ENCODE measurements around the gene ASPSCR1.
"Not testable (repeated sequence)": the region's sequence is repeated elsewhere in the genome, so short reads cannot be mapped to it uniquely, and the experiment has no call there.

The ASPSCR1 gene

DNA sequence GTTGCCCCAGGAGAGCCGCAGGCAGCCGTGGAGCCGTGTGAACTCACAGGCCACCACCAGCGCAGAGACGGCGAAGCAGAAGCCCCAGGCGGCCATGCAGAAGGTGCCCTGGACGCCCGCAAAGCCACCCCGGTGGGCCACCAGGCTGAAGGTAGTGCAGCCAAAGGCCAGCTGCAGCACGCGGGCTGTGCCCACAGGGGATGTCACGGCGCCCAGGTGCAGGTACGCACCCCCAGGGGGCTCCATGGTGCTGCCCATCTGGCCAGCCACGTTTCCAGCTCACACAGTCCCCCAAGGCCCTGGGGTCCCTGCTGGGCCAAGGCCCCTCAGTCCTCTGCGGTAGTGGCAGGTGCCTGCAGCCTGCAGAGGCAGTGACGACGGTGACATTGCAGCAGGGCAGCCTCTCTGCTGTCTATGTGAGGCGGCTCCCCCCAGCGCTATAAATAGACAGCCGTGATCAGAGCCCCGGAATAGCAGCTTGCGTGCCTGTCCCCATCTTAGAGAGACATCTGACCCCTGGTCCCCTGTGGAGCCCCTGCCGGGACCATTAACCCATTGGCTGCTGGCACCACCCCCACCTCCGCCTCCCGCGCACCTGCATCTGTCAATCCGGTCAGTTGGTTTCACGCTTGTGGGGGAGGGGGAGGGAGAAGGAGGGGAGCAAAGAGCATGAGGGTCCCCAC lies 35.8 kb upstream of the ASPSCR1 start:
- no peak for DNase-seq

DNA sequence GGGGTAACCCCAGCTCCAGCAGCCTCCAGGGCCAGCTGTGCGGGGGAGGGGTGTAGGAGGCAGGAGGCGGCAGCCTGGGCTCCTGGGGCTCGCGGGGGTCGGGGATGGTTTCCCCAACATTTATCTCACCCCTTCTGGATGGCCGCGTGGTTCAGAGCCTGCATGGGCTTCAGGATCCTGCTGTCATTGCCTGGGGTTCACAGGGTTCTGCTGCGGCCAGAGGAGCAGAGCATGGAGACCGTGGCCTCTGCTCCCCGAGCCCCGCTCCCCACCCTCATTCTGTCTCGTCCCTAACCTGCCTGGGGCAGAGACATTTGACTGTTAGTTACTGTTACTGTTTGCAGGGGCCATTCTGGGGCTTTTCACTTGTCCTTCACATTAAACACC lies 35.3 kb upstream of the ASPSCR1 start:
- DNase-seq = no peak

- DNase-seq = no peak
Measured at GRCh38 chr17:81944858-81945257, 32.6 kb upstream of the ASPSCR1 start.

DNA sequence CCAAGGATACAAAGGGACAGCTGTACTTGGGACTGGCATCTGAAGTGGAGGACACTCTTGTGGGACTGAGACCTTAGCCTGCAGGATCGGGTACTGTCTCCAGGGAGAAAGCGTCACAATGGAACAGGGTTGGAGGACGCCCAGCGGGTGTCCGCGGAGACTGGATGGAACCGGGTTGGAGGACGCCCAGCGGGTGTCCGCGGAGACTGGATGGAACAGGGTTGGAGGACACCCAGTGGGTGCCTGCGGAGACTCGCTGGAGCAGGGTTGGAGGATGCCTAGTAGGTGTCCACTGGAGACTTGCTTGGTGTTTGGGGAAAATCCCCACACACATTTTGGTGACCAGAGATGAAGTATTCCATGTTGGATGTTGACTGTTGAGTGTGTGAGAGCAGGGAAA lies 30.2 kb upstream of the ASPSCR1 start, which contains the start of gene MYADML2:
TSS of gene MYADML2 (minus strand) at position 45 of the 400 bp plus-strand sequence. CDS start 5,492 bp downstream, outside the sequence.
- no peak for DNase-seq

GRCh38 chr17:81948635-81949378 lies 28.6 kb upstream of the ASPSCR1 start:
- no peak for DNase-seq

DNA sequence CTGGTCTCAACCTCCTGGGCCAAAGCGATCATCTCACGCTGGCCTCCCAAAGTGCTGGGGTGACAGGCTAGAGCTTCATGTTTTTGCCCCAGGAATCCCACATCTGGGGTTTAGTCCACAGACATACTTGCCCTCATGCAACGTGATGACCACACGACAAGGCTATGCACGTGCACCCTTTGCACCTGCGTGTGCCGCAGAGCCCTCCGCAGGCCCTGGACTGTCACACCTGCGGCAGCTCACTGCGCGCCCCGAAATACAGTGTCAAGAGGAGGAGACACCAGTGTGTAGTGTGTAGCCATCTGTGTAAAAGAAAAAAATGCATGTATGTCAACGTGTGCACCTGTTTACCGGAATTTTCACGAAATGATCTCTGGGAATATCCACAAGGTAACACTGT lies 26.9 kb upstream of the ASPSCR1 start:
- no peak for DNase-seq

DNA sequence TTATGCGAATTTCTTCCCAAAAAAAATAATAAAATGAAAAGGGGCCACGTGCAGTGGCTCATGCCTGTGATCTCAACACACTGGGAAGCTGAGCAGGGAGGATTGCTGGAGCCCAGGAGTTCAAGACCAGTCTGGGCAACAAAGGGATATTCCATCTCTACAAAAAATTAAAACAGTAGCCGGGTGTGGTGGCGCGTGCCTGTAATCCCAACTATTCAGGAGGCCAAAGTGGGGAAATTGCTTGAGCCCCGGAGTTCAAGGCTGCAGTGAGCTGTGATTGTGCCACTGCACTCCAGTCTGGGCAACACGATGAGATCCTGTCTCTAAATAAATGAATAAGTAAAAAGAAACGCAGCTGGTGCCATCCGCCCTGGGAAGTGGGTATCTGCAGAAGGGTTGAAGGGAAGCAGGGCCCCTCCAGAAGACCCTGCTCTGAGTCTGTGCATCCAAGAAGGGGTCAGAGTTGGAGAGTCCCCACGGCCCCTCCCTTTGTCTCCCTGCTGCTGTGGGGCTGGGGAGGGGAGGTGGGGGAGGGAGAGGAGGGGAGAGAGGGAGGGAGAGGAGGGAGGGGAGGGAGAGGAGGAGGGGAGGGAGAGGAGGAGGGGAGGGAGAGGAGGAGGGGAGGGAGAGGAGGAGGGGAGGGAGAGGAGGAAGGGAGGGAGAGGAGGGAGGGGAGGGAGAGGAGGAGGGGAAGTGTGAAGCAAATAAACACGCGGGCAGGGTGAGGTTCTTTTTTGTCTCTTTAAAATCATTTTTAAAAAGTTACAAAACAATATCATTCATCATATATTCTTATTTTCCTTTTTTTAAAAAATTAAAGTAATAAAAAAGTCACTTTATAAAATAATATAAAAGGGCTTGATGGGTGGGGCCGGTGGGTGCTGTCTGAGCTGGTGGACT lies 25.4 kb upstream of the ASPSCR1 start:
- no peak for DNase-seq

GRCh38 chr17:81952792-81953228 lies 24.6 kb upstream of the ASPSCR1 start:
- no peak for DNase-seq

- not testable (repeated sequence) for DNase-seq
Measured at GRCh38 chr17:81953443-81953842, 24.0 kb upstream of the ASPSCR1 start.

DNA sequence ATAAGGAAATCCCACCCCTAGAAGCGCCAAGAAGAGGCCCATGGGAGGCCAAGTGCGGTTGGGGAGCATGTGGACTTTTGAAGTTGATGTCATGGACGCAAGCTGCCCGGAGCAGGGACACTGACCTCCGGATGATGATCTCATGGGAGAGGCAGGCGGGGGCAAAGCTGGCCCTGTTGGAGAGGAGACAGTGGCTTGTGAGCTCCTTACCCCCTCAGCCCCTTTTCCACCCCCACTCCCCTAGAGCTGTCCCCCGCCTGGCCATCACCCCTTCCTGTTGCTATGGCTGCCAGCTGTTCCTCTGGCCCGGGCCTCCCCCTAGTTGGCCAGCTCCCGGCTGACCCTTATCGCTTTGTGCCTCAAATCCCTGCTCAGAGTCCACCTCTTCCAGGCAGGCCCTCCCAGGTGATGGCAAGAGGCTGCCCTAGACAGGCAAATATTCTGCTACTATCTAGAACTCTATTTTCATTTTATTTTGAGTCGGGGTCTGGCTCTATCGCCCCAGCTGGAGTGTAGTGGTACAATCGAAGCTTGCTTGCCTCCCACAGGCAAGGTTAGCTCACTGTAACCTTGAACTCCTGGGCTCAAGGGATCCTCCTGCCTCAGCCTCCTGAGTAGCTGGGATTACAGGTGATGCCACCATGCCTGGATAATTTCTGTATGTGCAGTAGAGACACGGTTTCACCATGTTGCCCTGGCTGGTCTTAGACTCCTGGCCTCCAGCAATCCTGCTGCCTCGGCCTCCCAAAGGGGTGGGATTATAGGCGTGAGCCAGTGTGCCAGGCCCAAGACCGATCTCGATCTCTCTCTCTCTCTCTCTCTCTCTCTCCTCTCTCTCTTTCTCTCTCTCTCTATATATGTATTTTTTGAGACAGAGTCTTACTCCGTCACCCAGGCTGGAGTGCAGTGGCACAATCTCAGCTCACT lies 23.0 kb upstream of the ASPSCR1 start:
- no peak for DNase-seq

DNA sequence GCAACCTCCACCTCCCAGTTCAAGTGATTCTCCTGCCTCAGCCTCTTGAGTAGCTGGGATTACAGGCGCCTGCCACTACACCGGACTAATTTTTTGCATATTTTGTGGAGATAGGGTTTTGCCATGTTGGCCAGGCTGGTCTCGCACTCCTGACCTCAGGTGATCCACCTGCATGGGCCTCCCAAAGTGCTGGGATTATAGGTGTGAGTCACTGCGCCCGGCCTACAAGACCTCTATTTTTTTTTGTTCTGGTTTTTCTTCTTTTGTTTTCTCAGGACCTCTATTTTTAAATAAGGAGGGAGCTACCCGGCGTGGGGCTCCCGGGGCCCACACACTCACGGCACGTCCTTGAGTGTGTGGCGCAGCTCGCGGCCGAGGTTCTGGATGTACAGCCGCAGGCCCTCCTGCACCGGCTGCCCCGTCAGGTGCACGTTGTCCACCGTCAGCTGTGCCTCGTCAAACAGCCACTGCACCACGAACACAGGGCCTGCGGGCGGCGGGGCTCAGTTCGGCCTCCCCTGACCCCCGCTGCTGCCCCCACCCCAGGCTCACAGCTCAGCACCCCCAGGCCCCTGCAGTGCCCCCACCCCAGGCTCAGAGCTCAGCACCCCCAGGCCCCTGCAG lies 22.3 kb upstream of the ASPSCR1 start:
- no peak for DNase-seq

DNA sequence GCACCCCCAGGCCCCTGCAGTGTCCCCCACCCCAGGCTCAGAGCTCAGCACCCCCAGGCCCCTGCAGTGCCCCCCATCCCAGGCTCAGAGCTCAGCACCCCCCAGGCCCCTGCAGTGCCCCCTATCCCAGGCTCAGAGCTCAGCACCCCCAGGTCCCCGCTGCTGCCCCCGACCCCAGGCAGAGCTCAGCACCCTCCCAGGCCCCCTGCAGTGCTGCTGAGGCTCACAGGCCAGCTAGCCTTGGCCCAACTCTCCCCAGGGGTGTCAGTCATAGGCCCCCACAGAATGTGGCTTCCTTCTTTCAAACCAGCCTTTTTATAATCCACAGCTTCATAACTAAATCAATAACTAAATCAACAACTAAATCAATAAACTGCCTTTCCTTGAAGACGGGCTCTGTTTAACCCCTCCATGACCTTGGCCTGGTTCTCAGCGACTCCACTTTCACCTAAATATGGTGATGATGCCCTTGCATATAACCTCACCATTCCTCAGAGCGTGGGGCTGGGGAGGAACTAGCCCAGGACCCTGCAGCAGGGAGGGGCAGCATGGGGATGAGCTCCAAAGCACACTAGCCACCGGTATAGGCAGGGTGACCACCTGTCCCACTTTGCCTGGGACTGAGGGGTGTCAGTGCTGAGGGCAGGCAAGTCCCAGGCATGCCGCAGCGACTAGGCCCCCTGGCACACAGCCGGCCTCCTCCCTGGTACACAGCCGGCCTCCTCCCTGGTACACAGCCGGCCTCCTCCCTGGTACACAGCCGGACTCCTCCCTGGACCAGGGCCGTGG lies 21.5 kb upstream of the ASPSCR1 start:
- no peak for DNase-seq

GRCh38 chr17:81956607-81957589 lies 20.5 kb upstream of the ASPSCR1 start:
- DNase-seq = no peak

GRCh38 chr17:81957691-81958432 lies 19.6 kb upstream of the ASPSCR1 start:
- DNase-seq = no peak

- peak in 1 of 2 experiments; percentile 23 for DNase-seq
Measured at GRCh38 chr17:81958633-81959342, 18.6 kb upstream of the ASPSCR1 start.

- peak in 1 of 2 experiments; percentile 29 for DNase-seq
Measured at GRCh38 chr17:81959362-81960129, 17.9 kb upstream of the ASPSCR1 start.
